ENCODE data around the gene RGS12.

RGS12 gene

GRCh38 chr4:3248811-3249661 is 43.8 kb upstream of the RGS12 start, which contains the start of gene MSANTD1:
Gene MSANTD1, plus strand, starts transcription at chr4:3249159. Its CDS starts 64 bp downstream, at chr4:3249223.
- Histone ChIP-seq H2BK5ac (ENCODE audit: low read depth, low read length, poor library complexity) (no peak within 1 kb of the TSS), H4K12ac (ENCODE audit: low read depth, low read length) (no peak within 1 kb of the TSS), H3K4me3 (ENCODE audit: low read depth, low read length) (peak within 1 kb of the TSS; percentile 31), H3K23ac (ENCODE audit: low read length) (no peak within 1 kb of the TSS), H2AFZ (ENCODE audit: insufficient read depth, low read length, poor library complexity) (no peak within 1 kb of the TSS), H4K91ac (ENCODE audit: low read depth, low read length) (no peak within 1 kb of the TSS), H3K79me2 (ENCODE audit: control insufficient read depth, insufficient read depth, low read length, poor library complexity) (no peaks in the 10 kb centered on the region), H2AK5ac (ENCODE audit: low read length) (no peak within 1 kb of the TSS), H3K4me1 (ENCODE audit: control insufficient read depth in 1 of 2, insufficient read depth in 2 of 2, low read length in 2 of 2) (no peaks in the 10 kb centered on the region), H3K9me3 (ENCODE audit: insufficient read depth, low read depth, low read length) (no peaks in the 10 kb centered on the region), H3K4ac (ENCODE audit: low read depth, low read length) (no peak within 1 kb of the TSS), H3K27me3 (ENCODE audit: insufficient read depth, low read length) (no peaks in the 10 kb centered on the region), H2BK12ac (ENCODE audit: low read length) (no peak within 1 kb of the TSS), H3K18ac (ENCODE audit: low read length) (no peak within 1 kb of the TSS), H3K14ac (ENCODE audit: low read length) (no peak within 1 kb of the TSS), H4K8ac (ENCODE audit: low read depth, low read length) (no peak within 1 kb of the TSS), H3K4me2 (ENCODE audit: low read length) (no peak within 1 kb of the TSS), H3K9ac (ENCODE audit: low read length) (no peak within 1 kb of the TSS), H3K36me3 (ENCODE audit: control insufficient read depth in 1 of 2, insufficient read depth in 2 of 2, low read length in 2 of 2) (peaks cover 0 to 4% of the 10 kb centered on the region in 2 experiments), H3K27ac (ENCODE audit: low read depth, low read length) (no peak within 1 kb of the TSS), H3K79me1 (ENCODE audit: low read length) (no peaks in the 10 kb centered on the region), H2BK120ac (ENCODE audit: insufficient read depth, low read length, poor library complexity) (no peak within 1 kb of the TSS)
- no CpG with 5 or more reads among the region's 72 CpGs for WGBS (ENCODE audit: extremely low coverage, insufficient coverage, insufficient read length)
- DNase-seq, result peak in 1 of 2 donors; percentile 34

- H3K23ac ChIP-seq (ENCODE audit: low read length), result no peak overlapping the region
- no peak overlapping the region for H4K8ac ChIP-seq (ENCODE audit: low read depth, low read length)
- no peak overlapping the region for H4K91ac ChIP-seq (ENCODE audit: low read depth, low read length)
- no peak overlapping the region for H3K18ac ChIP-seq (ENCODE audit: low read length)
- no peaks in the 10 kb centered on the region for H3K27me3 ChIP-seq (ENCODE audit: insufficient read depth, low read length)
- no peak overlapping the region for H3K4ac ChIP-seq (ENCODE audit: low read depth, low read length)
- H2BK5ac ChIP-seq (ENCODE audit: low read depth, low read length, poor library complexity), result no peak overlapping the region
- H3K27ac ChIP-seq (ENCODE audit: low read depth, low read length), result no peak overlapping the region
- no peak overlapping the region for H3K4me3 ChIP-seq (ENCODE audit: low read depth, low read length)
- no peak overlapping the region for H3K14ac ChIP-seq (ENCODE audit: low read length)
- no peak overlapping the region for H2AFZ ChIP-seq (ENCODE audit: insufficient read depth, low read length, poor library complexity)
- no peak overlapping the region for H2BK120ac ChIP-seq (ENCODE audit: insufficient read depth, low read length, poor library complexity)
- H3K36me3 ChIP-seq (ENCODE audit: control insufficient read depth in 1 of 2, insufficient read depth in 2 of 2, low read length in 2 of 2), result peaks cover 0 to 4% of the 10 kb centered on the region in 2 experiments
- no peaks in the 10 kb centered on the region for H3K79me1 ChIP-seq (ENCODE audit: low read length)
- H2BK12ac ChIP-seq (ENCODE audit: low read length), result no peak overlapping the region
- H3K4me2 ChIP-seq (ENCODE audit: low read length), result no peak overlapping the region
- DNase-seq, result no peak
- no peak overlapping the region for H2AK5ac ChIP-seq (ENCODE audit: low read length)
- H3K79me2 ChIP-seq (ENCODE audit: control insufficient read depth, insufficient read depth, low read length, poor library complexity), result no peaks in the 10 kb centered on the region
- WGBS (ENCODE audit: extremely low coverage, insufficient coverage, insufficient read length), result no CpG with 5 or more reads among the region's 20 CpGs
- H3K9ac ChIP-seq (ENCODE audit: low read length), result no peak overlapping the region
- H4K12ac ChIP-seq (ENCODE audit: low read depth, low read length), result no peak overlapping the region
- no peaks in the 10 kb centered on the region for H3K4me1 ChIP-seq (ENCODE audit: control insufficient read depth in 1 of 2, insufficient read depth in 2 of 2, low read length in 2 of 2)
- H3K9me3 ChIP-seq (ENCODE audit: insufficient read depth, low read depth, low read length), result no peaks in the 10 kb centered on the region
Observed at GRCh38 chr4:3249711-3250437, 42.9 kb upstream of the RGS12 start.

DNA sequence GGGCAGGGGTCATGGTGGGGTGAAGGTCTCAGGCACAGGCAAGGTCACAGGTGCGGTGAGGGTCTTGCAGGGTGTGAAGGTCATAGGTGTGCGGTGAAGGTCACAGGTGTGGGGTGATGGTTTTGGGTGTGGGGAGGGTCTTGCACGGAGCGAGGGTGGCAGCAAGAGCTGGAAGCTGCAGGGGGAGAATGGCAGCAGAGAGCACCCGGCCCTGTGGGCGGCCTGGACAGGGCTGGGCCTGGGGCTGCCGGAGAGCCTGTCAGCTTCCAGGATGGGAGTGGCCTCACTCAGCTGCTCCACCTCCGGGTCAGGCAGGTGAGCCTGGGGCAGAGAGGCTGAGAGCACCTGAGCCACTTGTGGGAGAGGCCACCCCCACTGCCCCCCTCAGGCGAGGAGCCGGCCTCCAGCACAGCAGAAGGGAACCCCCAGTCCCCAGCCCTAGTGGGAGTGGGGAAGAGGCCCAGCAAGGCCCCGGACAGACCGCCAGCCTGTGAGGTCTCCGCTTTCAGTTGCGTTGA is 42.3 kb upstream of the RGS12 start:
- Histone ChIP-seq H2AK5ac (ENCODE audit: low read length) (no peak overlapping the region), H2BK5ac (ENCODE audit: low read depth, low read length, poor library complexity) (no peak overlapping the region), H4K12ac (ENCODE audit: low read depth, low read length) (no peak overlapping the region), H3K14ac (ENCODE audit: low read length) (no peak overlapping the region), H3K79me1 (ENCODE audit: low read length) (no peaks in the 10 kb centered on the region), H2BK120ac (ENCODE audit: insufficient read depth, low read length, poor library complexity) (no peak overlapping the region), H3K18ac (ENCODE audit: low read length) (no peak overlapping the region), H3K4me2 (ENCODE audit: low read length) (no peak overlapping the region), H3K79me2 (ENCODE audit: control insufficient read depth, insufficient read depth, low read length, poor library complexity) (no peaks in the 10 kb centered on the region), H3K9me3 (ENCODE audit: insufficient read depth, low read depth, low read length) (no peaks in the 10 kb centered on the region), H3K23ac (ENCODE audit: low read length) (no peak overlapping the region), H2AFZ (ENCODE audit: insufficient read depth, low read length, poor library complexity) (no peak overlapping the region), H4K8ac (ENCODE audit: low read depth, low read length) (no peak overlapping the region), H3K4me3 (ENCODE audit: low read depth, low read length) (no peak overlapping the region), H3K36me3 (ENCODE audit: control insufficient read depth in 1 of 2, insufficient read depth in 2 of 2, low read length in 2 of 2) (peaks cover 0 to 4% of the 10 kb centered on the region in 2 experiments), H2BK12ac (ENCODE audit: low read length) (no peak overlapping the region), H3K27ac (ENCODE audit: low read depth, low read length) (no peak overlapping the region), H3K4ac (ENCODE audit: low read depth, low read length) (no peak overlapping the region), H3K27me3 (ENCODE audit: insufficient read depth, low read length) (no peaks in the 10 kb centered on the region), H3K4me1 (ENCODE audit: control insufficient read depth in 1 of 2, insufficient read depth in 2 of 2, low read length in 2 of 2) (no peaks in the 10 kb centered on the region), H4K91ac (ENCODE audit: low read depth, low read length) (no peak overlapping the region), H3K9ac (ENCODE audit: low read length) (no peak overlapping the region)
- no CpG with 5 or more reads among the region's 14 CpGs for WGBS (ENCODE audit: extremely low coverage, insufficient coverage, insufficient read length)
- peak in 1 of 2 donors; percentile 3 for DNase-seq

GRCh38 chr4:3250956-3251690 is 41.7 kb upstream of the RGS12 start:
- Histone ChIP-seq H4K91ac (ENCODE audit: low read depth, low read length) (no peak overlapping the region), H2AFZ (ENCODE audit: insufficient read depth, low read length, poor library complexity) (no peak overlapping the region), H3K4me3 (ENCODE audit: low read depth, low read length) (no peak overlapping the region), H3K9me3 (ENCODE audit: insufficient read depth, low read depth, low read length) (no peaks in the 10 kb centered on the region), H3K4me1 (ENCODE audit: control insufficient read depth in 1 of 2, insufficient read depth in 2 of 2, low read length in 2 of 2) (no peaks in the 10 kb centered on the region), H3K14ac (ENCODE audit: low read length) (no peak overlapping the region), H2AK5ac (ENCODE audit: low read length) (no peak overlapping the region), H3K9ac (ENCODE audit: low read length) (no peak overlapping the region), H2BK5ac (ENCODE audit: low read depth, low read length, poor library complexity) (no peak overlapping the region), H3K27me3 (ENCODE audit: insufficient read depth, low read length) (no peaks in the 10 kb centered on the region), H3K79me1 (ENCODE audit: low read length) (no peaks in the 10 kb centered on the region), H3K36me3 (ENCODE audit: control insufficient read depth in 1 of 2, insufficient read depth in 2 of 2, low read length in 2 of 2) (peaks cover 0 to 9% of the 10 kb centered on the region in 2 experiments), H4K8ac (ENCODE audit: low read depth, low read length) (no peak overlapping the region), H4K12ac (ENCODE audit: low read depth, low read length) (no peak overlapping the region), H3K27ac (ENCODE audit: low read depth, low read length) (no peak overlapping the region), H3K4ac (ENCODE audit: low read depth, low read length) (no peak overlapping the region), H3K4me2 (ENCODE audit: low read length) (no peak overlapping the region), H3K18ac (ENCODE audit: low read length) (no peak overlapping the region), H3K79me2 (ENCODE audit: control insufficient read depth, insufficient read depth, low read length, poor library complexity) (no peaks in the 10 kb centered on the region), H2BK12ac (ENCODE audit: low read length) (no peak overlapping the region), H3K23ac (ENCODE audit: low read length) (no peak overlapping the region), H2BK120ac (ENCODE audit: insufficient read depth, low read length, poor library complexity) (no peak overlapping the region)
- no peak for DNase-seq
- no CpG with 5 or more reads among the region's 19 CpGs for WGBS (ENCODE audit: extremely low coverage, insufficient coverage, insufficient read length)

All from trophoblast cell (in vitro differentiated cells and primary cell).